Loucy (cell line): Measurements from ENCODE around the gene CLPSL2.

Experiments
- CTCF ChIP-seq: fragments of 200-600 bp; sonication (generic); conservative IDR thresholded peaks from 2 replicates; pipeline ENCODE4 v1.5.1; 2014; ENCODE audit warnings: mild to moderate bottlenecking, antibody characterized with exemption, low read length
- EZH2phosphoT487 ChIP-seq: fragments of 200-600 bp; IDR thresholded peaks from 2 replicates; pipeline ENCODE4 v1.6.1; 2018; ENCODE audit warnings: antibody characterized with exemption, mild to moderate bottlenecking, moderate library complexity, borderline replicate concordance

- no peak for TF ChIP-seq CTCF
- TF ChIP-seq EZH2phosphoT487: no peak
Measured at GRCh38 chr6:35736982-35737412, 39.4 kb upstream of the CLPSL2 start, which contains the start of gene ARMC12.
